ENCODE results near the gene GLS2. TPM values are rescaled to one million over a fixed set of nuclear protein-coding genes. Genes with fewer than 3 reads are reported as not detected.
"Not testable (repeated sequence)": the region's sequence is repeated elsewhere in the genome, so short reads cannot be mapped to it uniquely, and the experiment has no call there.

The GLS2 gene
- not detected in 2 replicates for total RNA-seq (2014; rRNA removed; shearing (Covaris generic))
- not detected in 2 replicates for polyA plus RNA-seq (2015; cell fraction: cytosol; rRNA removed)
- not detected in 2 replicates for polyA plus RNA-seq (2015; cell fraction: nucleus; rRNA removed)

DNA sequence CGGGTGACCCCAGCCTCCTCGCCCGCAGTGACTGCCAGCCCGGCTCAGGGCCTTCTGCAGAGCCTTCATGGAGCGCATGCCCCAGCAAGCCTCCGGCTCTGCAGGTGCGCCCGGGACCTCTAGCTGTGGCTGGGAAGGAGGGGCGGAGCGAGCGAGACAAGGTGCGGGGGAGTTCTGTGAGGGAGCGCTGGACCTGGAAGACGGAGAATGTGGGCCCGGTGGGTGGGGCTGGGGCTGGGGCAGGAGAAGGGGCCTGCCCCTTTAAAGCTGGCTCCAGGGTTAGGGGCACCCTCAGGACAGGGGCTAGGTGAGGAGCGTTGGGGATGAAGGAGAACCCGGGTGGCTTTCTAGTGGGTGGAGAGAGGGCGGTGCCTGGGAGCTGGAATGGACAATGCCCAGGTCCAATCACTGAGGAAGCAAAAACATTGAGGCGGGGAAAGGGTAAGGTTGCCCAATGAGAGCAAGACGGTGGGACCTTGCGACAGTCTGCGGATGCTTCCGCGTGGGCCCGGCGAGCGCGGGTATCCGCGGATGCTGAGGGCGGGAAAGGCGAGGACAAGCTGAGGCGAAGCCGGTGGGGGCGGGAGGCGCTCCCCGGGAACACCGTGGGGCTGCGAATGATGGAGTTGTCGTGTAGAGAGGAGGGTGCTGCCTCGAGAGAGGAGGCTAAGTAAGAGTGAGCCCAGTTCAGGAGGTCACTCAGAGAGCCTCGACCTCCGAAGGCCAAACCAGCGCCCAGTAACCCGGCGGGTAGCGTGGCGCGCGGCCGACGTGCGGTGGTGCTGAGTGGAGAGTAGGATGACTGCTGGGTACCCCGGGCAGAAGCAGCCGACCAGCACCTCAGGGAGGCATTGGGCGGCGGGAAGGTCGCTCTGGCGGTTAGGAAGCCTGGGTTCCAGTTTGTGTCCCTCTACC, at the start of gene GLS2:
Gene GLS2 (minus strand): TSS at position 121 of the 915 bp plus-strand sequence. CDS start 43 bp downstream, at position 78.
- DNase-seq (ENCODE audit: low read depth), result no peak

GRCh38 chr12:56537546-56537945, 49.6 kb upstream of the GLS2 start:
- no peak for DNase-seq (ENCODE audit: low read depth)

- no peak for DNase-seq (ENCODE audit: low read depth)
Measured at GRCh38 chr12:56530390-56531055, 42.6 kb upstream of the GLS2 start.

DNA sequence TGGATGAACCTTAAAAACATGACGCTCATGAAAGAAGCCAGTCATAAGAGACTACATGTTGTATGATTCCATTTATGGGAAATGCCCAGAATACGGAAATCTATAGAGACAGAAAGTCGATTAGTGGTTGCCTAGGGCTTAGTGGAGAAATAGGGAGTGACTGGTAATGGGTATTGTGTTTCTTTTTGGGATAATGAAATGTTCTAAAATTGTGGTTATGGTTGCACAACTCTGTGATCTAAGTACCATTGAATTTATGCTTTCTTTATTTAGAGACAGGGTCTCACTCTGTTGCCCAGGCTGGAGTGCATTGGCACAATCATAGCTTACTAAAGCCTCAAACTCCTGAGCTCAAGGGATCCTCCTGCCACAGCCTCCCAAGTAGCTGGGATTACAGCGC, 41.7 kb upstream of the GLS2 start:
- no peak for DNase-seq (ENCODE audit: low read depth)

DNA sequence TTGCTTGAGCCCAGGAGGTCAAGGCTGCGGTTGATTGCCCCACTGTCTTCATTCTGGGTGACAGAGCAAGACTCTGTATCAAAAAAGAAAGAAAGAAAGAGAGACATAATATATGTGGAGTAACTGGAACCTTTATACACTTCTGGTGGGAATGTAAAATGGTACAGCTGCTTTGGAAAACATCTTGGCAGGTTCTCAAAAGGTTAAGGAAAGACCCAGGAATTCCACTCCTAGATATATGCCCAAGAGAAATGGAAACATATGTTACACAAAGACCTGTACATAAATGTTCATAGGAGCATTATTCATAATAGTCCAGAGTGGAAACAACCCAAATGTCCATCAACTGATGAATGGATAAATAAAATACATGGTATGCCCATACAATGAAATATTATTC, 40.9 kb upstream of the GLS2 start:
- DNase-seq (ENCODE audit: low read depth), result no peak

DNA sequence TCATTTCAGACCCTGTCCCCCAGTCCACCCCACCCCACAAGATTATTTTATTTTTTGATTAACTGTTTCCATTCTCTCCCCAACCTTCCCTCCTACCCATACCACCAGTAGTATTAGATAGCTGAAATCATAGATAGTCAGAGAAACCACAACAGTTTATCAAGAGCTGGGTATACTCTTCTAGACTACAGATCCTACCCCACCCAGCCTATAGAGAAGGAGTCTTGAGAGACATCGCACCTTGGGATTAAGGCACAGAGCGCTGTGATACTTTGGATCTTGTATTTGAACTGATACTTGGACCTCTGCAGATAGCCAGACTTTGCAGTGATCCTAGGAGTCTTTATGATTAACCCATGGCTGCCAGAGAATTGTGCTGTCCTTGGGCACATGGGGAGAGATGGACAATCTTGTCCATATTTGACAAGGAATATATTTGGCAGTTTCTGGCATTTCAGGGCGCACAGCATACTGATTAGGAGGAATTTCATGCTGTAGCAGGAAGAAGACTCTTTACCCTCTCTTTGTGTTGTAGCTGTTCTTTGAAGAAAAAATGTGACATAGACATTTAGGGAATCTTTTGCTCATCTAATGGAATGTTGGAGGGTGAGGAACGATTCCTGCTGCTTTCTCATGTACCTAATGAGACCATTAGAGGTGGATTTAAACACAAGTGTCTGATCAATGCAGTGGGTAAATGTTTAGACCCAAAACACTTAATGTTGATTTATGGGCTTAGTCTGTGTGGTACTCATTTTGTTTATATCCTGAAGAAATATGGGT, 34.6 kb upstream of the GLS2 start:
- peak; percentile 30 for DNase-seq (ENCODE audit: low read depth)

- peak; percentile 96 for DNase-seq (ENCODE audit: low read depth)
Measured at GRCh38 chr12:56521590-56522371, 33.8 kb upstream of the GLS2 start, which contains the start of gene RBMS2. TSS of gene RBMS2 (plus strand) at chr12:56521820. CDS start at chr12:56522024, 204 bp downstream.

DNA sequence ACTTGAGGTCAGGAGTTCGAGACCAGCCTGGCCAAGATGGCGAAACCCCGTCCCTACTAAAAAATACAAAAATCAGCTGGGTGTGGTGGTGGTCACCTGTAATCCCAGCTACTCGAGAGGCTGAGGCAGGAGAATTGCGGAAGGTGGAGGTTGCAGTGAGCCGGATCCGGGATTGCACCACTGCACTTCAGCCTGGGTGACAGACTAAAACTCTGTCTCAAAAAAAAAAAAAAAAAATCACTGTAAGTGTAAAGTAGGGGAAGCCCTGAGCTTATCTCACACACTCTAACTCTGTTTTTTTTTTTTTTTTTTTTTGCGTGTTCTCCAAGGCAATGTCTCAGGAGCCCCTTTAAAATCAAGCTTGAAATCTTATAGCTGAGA, 33.2 kb upstream of the GLS2 start:
- DNase-seq (ENCODE audit: low read depth), result no peak

- DNase-seq (ENCODE audit: low read depth), result no peak
Measured at GRCh38 chr12:56520506-56520905, 32.5 kb upstream of the GLS2 start.

GRCh38 chr12:56520048-56520447, 32.1 kb upstream of the GLS2 start:
- DNase-seq (ENCODE audit: low read depth), result peak; percentile 39

- DNase-seq (ENCODE audit: low read depth), result peak; percentile 86
Measured at GRCh38 chr12:56518570-56518969, 30.6 kb upstream of the GLS2 start.

- DNase-seq (ENCODE audit: low read depth), result no peak
Measured at GRCh38 chr12:56517854-56518253, 29.9 kb upstream of the GLS2 start.

DNA sequence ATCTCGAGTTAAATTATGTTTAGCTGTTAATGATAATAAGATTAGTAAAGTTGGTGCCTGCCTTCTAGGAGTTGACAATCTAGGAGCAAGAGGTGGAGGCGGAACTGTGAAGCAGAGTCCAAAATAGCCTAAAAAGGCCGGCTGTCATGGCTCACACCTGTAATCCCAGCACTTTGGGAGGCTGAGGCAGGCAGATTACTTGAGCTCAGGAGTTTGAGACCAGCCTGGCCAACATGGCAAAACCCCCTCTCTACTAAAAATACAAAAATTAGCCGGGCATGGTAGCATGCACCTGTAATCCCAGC, 26.0 kb upstream of the GLS2 start:
- not testable (repeated sequence) for DNase-seq (ENCODE audit: low read depth)

DNA sequence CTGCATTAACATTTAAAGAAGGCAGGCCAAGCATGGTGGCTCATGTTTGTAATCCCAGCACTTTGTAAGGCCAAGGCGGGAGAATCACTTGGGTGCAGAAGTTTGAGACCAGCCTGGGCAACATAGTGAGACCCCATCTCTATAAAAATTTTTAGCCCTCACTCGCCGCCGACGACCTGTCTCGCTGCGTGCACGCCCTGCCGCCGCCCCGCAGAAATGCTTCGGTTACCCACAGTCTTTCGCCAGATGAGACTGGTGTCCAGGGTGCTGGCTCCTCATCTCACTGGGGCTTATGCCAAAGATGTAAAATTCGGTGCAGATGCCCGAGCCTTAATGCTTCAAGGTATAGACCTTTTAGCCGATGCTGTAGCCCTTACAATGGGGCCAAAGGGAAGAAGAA, 22.8 kb upstream of the GLS2 start:
- no peak for DNase-seq (ENCODE audit: low read depth)

DNA sequence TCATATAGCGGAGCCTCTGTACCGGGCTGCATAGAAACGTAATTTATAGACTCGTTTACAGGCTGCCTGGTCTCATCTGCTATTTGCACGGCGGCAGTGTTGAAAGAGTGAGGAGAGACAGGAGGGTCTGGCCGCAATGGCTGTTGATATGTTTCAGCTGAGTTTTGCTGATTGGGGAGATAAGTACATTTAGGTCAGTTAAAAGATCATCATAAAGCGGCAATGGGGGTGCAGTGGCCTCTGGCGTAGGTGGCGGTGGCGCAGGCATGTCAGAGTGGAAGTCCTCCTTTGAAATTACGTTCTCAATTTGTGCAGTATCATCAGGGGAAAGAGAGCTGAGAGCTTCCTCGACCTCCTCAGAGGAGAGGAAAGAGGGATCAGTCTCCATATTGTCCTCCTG, 11.9 kb upstream of the GLS2 start:
- not testable (repeated sequence) for DNase-seq (ENCODE audit: low read depth)

- DNase-seq (ENCODE audit: low read depth), result not testable (repeated sequence)
Measured at GRCh38 chr12:56499452-56499851, 11.5 kb upstream of the GLS2 start.

DNA sequence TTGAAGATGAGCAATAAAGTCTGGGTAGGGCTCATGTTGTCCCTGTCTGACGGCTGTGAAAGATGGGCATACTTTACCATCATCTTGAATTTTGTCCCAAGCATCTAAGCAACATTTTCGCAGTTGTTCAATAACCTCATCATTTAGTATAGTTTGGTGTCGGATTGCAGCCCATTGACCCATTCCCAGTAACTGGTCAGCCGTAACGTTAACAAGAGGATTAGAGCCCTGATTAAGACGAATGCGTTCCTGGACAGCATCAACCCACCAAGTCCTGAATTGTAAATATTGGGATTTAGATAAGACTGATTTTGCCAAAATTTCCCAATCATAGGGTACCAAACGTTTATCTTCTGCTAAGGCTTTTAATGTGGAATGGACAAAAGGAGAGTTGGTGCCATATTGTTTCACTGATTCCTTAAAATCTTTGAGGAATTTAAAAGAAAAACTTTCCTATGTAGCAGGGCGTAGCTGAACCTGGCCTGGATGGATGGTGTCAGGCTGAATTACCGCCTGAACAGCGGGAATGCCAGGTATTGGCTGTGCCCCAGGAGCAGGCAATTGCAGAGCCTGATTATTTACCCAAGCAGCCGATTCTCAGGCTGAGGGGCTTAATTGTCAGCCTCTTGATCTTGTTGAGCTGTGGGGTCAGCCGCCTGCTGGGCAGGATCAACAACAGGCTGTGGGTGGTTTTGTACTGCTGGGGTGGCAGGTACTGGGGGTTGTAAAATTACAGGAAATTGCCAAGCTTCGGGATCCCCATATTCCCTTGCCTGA, 10.4 kb upstream of the GLS2 start:
- not testable (repeated sequence) for DNase-seq (ENCODE audit: low read depth)

GRCh38 chr12:56496704-56497103, 8.7 kb upstream of the GLS2 start:
- not testable (repeated sequence) for DNase-seq (ENCODE audit: low read depth)

DNA sequence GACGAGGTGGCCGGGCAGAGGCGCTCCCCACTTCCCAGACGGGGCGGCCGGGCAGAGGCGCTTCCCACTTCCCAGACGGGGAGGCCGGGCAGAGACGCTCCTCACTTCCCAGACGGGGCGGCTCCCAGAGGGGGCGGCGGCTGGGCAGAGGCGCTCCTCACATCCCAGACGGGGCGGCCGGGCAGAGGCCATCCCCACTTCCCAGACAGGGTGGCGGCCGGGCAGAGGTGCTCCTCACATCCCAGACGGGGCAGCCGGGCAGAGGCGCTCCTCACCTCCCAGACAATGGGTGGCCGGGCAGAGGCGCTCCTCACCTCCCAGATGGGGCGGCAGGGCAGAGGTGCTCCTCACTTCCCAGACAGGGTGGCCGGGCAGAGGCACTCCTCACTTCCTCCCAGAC, 6.5 kb upstream of the GLS2 start:
- DNase-seq (ENCODE audit: low read depth), result not testable (repeated sequence)

- not testable (repeated sequence) for DNase-seq (ENCODE audit: low read depth)
Measured at GRCh38 chr12:56494106-56494415, 6.1 kb upstream of the GLS2 start.
